Measurements from ENCODE around the gene CROCC2.

- TF ChIP-seq, protein P1, sequence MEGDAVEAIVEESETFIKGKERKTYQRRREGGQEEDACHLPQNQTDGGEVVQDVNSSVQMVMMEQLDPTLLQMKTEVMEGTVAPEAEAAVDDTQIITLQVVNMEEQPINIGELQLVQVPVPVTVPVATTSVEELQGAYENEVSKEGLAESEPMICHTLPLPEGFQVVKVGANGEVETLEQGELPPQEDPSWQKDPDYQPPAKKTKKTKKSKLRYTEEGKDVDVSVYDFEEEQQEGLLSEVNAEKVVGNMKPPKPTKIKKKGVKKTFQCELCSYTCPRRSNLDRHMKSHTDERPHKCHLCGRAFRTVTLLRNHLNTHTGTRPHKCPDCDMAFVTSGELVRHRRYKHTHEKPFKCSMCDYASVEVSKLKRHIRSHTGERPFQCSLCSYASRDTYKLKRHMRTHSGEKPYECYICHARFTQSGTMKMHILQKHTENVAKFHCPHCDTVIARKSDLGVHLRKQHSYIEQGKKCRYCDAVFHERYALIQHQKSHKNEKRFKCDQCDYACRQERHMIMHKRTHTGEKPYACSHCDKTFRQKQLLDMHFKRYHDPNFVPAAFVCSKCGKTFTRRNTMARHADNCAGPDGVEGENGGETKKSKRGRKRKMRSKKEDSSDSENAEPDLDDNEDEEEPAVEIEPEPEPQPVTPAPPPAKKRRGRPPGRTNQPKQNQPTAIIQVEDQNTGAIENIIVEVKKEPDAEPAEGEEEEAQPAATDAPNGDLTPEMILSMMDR (IDR thresholded peaks at IDR 0.05), result no peak
- no peak for TF ChIP-seq POLR2A (IDR thresholded peaks at IDR 0.05)
These were observed 15.8 kb downstream of the CROCC2 start for GRCh38 chr2:240921995-240922244.

Data from heart left ventricle (tissue), 13 donors.